ENCODE results near the gene CATSPERB.

- TF ChIP-seq CTCF (IDR thresholded peaks at IDR 0.05; ENCODE audit: low read depth, low read length): no peak
- TF ChIP-seq EZH2phosphoT487 (IDR thresholded peaks at IDR 0.05; ENCODE audit: low read depth): no peak
Observed at GRCh38 chr14:91570021-91570420, 161.9 kb downstream of the CATSPERB start.

Measured in OCI-LY3 (cell line).